Smooth muscle cell (in vitro differentiated cells): ENCODE data around the gene TRPV4. TPM values are rescaled to one million over a fixed set of nuclear protein-coding genes. Genes with fewer than 3 reads are reported as not detected.

Source experiments
- DNase-seq: peaks from one replicate; lab custom pipeline; 2025; ENCODE audit not compliant: unreplicated experiment; lab: John Stamatoyannopoulos, UW
- H2AFZ ChIP-seq: fragments of 200-600 bp; sonication (generic); 2 replicates; pipeline ENCODE4 v1.6.0; 2016; ENCODE audit warnings: antibody characterized with exemption, low read depth, mild to moderate bottlenecking
- H3F3A ChIP-seq: fragments of 200-600 bp; sonication (generic); 2 replicates; pipeline ENCODE4 v1.6.0; 2017; ENCODE audit warnings: antibody characterized with exemption, low read depth
- H3K27ac ChIP-seq: fragments of 200-600 bp; sonication (generic); 2 replicates; pipeline ENCODE4 v1.5.1; 2016; ENCODE audit warnings: low read depth, mild to moderate bottlenecking
- H3K27me3 ChIP-seq: fragments of 200-600 bp; sonication (generic); 2 replicates; pipeline ENCODE4 v1.6.1; 2016; ENCODE audit warnings: low read depth, mild to moderate bottlenecking
- H3K36me3 ChIP-seq: fragments of 200-600 bp; sonication (generic); 2 replicates; pipeline ENCODE4 v1.5.1; 2016; ENCODE audit warnings: low read depth
- H3K4me1 ChIP-seq: fragments of 200-600 bp; sonication (generic); 2 replicates; pipeline ENCODE4 v1.5.1; 2016; ENCODE audit warnings: low read depth
- H3K4me2 ChIP-seq: fragments of 200-600 bp; sonication (generic); 2 replicates; pipeline ENCODE4 v1.6.0; 2016; ENCODE audit warnings: mild to moderate bottlenecking
- H3K4me3 ChIP-seq: fragments of 200-600 bp; sonication (generic); 2 replicates; pipeline ENCODE4 v1.5.1; 2016; ENCODE audit warnings: mild to moderate bottlenecking
- H3K79me2 ChIP-seq: fragments of 200-600 bp; sonication (generic); 2 replicates; pipeline ENCODE4 v1.6.0; 2016; ENCODE audit warnings: low read depth, mild to moderate bottlenecking
- H3K9ac ChIP-seq: fragments of 200-600 bp; sonication (generic); 2 replicates; pipeline ENCODE4 v1.6.0; 2016; ENCODE audit warnings: low read depth
- H3K9me3 ChIP-seq: fragments of 200-600 bp; sonication (generic); replicated peaks from 2 replicates; pipeline ENCODE4 v1.5.1; 2016; ENCODE audit warnings: low read depth
- H4K20me1 ChIP-seq: fragments of 200-600 bp; sonication (generic); 2 replicates; pipeline ENCODE4 v1.6.0; 2016; ENCODE audit warnings: low read depth
- CTCF ChIP-seq: fragments of 200-600 bp; sonication (generic); IDR thresholded peaks from 2 replicates; pipeline ENCODE4 v1.5.1; 2017; ENCODE audit warnings: borderline replicate concordance, mild to moderate bottlenecking, antibody characterized with exemption; ENCODE audit not compliant: insufficient read depth, poor library complexity, severe bottlenecking
- WGBS: methylation state at CpG from one replicate; pipeline ENCODE4 v1.1.7; 2016; ENCODE audit warnings: low lambda C conversion rate; 5-methylcytosine and 5-hydroxymethylcytosine counted together
- polyA plus RNA-seq: library from polyadenylated mRNA; unstranded; fragments of >200 nt; fragmentation: Nextera tagmentation; extraction: Ambion mirVana; gene quantifications from 2 replicates; pipeline ENCODE4 v1.2.1, GENCODE V29; 2016
- total RNA-seq: library from RNA; depleted of rRNA; stranded (reverse); fragments of >200 nt; gene quantifications from 2 replicates; pipeline ENCODE4 v1.2.3, GENCODE V29; 2014

TRPV4 gene
- total and polyA plus RNA-seq, 2 experiments from 2014 or later: 1.5 to 1.9 TPM

GRCh38 chr12:109760031-109760929 lies 72.9 kb downstream of the TRPV4 start:
- Histone ChIP-seq H4K20me1 (no peaks in the 10 kb centered on the region), H3K36me3 (no peaks in the 10 kb centered on the region), H3F3A (no peaks in the 10 kb centered on the region), H3K27ac (no peak overlapping the region), H2AFZ (no peak overlapping the region), H3K9me3 (no peaks in the 10 kb centered on the region), H3K27me3 (no peaks in the 10 kb centered on the region), H3K9ac (no peak overlapping the region), H3K79me2 (no peaks in the 10 kb centered on the region), H3K4me3 (no peak overlapping the region), H3K4me2 (no peak overlapping the region), H3K4me1 (no peaks in the 10 kb centered on the region)
- TF ChIP-seq CTCF: no peak
- 98% methylated on average over 18 of the region's 18 CpGs for WGBS
- DNase-seq: no peak

GRCh38 chr12:109759595-109759994 lies 73.6 kb downstream of the TRPV4 start:
- H3F3A ChIP-seq: no peaks in the 10 kb centered on the region
- DNase-seq: no peak
- TF ChIP-seq CTCF: no peak
- H2AFZ ChIP-seq: no peak overlapping the region
- H3K27me3 ChIP-seq: no peaks in the 10 kb centered on the region
- H3K9ac ChIP-seq: no peak overlapping the region
- no peak overlapping the region for H3K27ac ChIP-seq
- 91% methylated on average over 13 of the region's 13 CpGs for WGBS
- H3K4me2 ChIP-seq: no peak overlapping the region
- no peaks in the 10 kb centered on the region for H3K4me1 ChIP-seq
- no peaks in the 10 kb centered on the region for H3K9me3 ChIP-seq
- no peaks in the 10 kb centered on the region for H3K79me2 ChIP-seq
- no peaks in the 10 kb centered on the region for H4K20me1 ChIP-seq
- no peak overlapping the region for H3K4me3 ChIP-seq
- no peaks in the 10 kb centered on the region for H3K36me3 ChIP-seq

GRCh38 chr12:109758426-109759420 lies 74.5 kb downstream of the TRPV4 start:
- Histone ChIP-seq H3K27ac (no peak overlapping the region), H3K36me3 (no peaks in the 10 kb centered on the region), H3K4me2 (no peak overlapping the region), H3K79me2 (no peaks in the 10 kb centered on the region), H2AFZ (no peak overlapping the region), H3K4me1 (no peaks in the 10 kb centered on the region), H3K9me3 (no peaks in the 10 kb centered on the region), H3K4me3 (no peak overlapping the region), H3K9ac (no peak overlapping the region), H3K27me3 (no peaks in the 10 kb centered on the region), H4K20me1 (no peaks in the 10 kb centered on the region), H3F3A (no peaks in the 10 kb centered on the region)
- 84% methylated on average over 15 of the region's 15 CpGs for WGBS
- no peak for TF ChIP-seq CTCF
- no peak for DNase-seq
